K562 (cell line): ENCODE measurements around the gene USP32. TPM values are rescaled to one million over a fixed set of nuclear protein-coding genes. Genes with fewer than 3 reads are reported as not detected.
A peak's percentile ranks its signal among the peaks of the same experiment; 100 is the strongest.

Experiments
- ATAC-seq: fragments of 200-7000 bp; cut with Tn5 transposase; 3 replicates; pipeline ENCODE4 v1.9.1; 2020; ENCODE audit warnings: moderate library complexity
- BruUV-seq: library from RNA; stranded (reverse); fragments of 400-500 nt; replicated peaks from 2 replicates; lab custom pipeline; 2021; lab: Mats Ljungman, UMichigan
- CTCF ChIA-PET: fragments of 300-600 bp; formaldehyde crosslinking; extraction: SDS; loops from one replicate; lab custom pipeline; 2021; ENCODE audit warnings: low intra/inter-chr PET ratio; lab: Yijun Ruan, JAX
- POLR2A ChIA-PET: fragments of 300-600, 350-650 bp; sonication (Branson Sonifier 250); formaldehyde crosslinking; extraction: SDS; loops from one replicate; lab custom pipeline; 2021; ENCODE audit warnings: antibody characterized with exemption, inconsistent platforms; lab: Yijun Ruan, JAX
- DNase-seq, 4 experiments: peaks; one replicate each; pipeline versions ENCODE4 v3.0.0 to v3.0.0-alpha.2; 2011 to 2018; ENCODE audit warnings: low spot score in 3 of 4, mixed read lengths in 3 of 4; ENCODE audit errors: extremely low read depth in 1 of 4
- FAIRE-seq: peaks from 2 replicates; lab custom pipeline; 2011; peaks lifted over from hg19 to GRCh38; lab: Jason Lieb, UNC
- H2AFZ ChIP-seq: 2 replicates; pipeline ENCODE4 v1.6.0; 2011; ENCODE audit warnings: low read depth, low read length, control low read depth, inconsistent platforms
- H3K27ac ChIP-seq: fragments of 200-600 bp; 3 replicates; pipeline ENCODE4 v1.8.0; 2011; ENCODE audit warnings: low read depth, mild to moderate bottlenecking, control low read depth, inconsistent platforms, low read length, moderate library complexity, mixed read lengths; ENCODE audit errors: extremely low read depth
- H3K27me3 ChIP-seq, 2 experiments: fragments of 300-600 bp in 1 of 2; 2 replicates in 1 of 2; 3 replicates in 1 of 2; pipeline versions ENCODE4 v1.6.0 to v1.8.0; 2011; ENCODE audit warnings: inconsistent platforms in 2 of 2, low read length in 2 of 2, mild to moderate bottlenecking in 1 of 2, mixed read lengths in 1 of 2, moderate library complexity in 1 of 2; ENCODE audit not compliant: control insufficient read depth in 2 of 2, insufficient read depth in 2 of 2
- H3K36me3 ChIP-seq: fragments of 300-600 bp; 3 replicates; pipeline ENCODE4 v1.8.0; 2011; ENCODE audit warnings: mild to moderate bottlenecking, low read length, inconsistent platforms; ENCODE audit not compliant: control insufficient read depth, insufficient read depth
- H3K4me1 ChIP-seq, 2 experiments: fragments of 200-600 bp in 1 of 2; replicated peaks in 1 of 2; 2 replicates in 1 of 2; 3 replicates in 1 of 2; pipeline versions ENCODE4 v1.5.1 to v1.8.0; 2011; ENCODE audit warnings: inconsistent platforms in 2 of 2, low read length in 2 of 2, mild to moderate bottlenecking in 1 of 2, mixed read lengths in 1 of 2, moderate library complexity in 1 of 2; ENCODE audit not compliant: control insufficient read depth in 2 of 2, insufficient read depth in 2 of 2
- H3K4me2 ChIP-seq: 2 replicates; pipeline ENCODE4 v1.6.1; 2011; ENCODE audit warnings: low read length, control low read depth, inconsistent platforms, mixed read lengths; ENCODE audit not compliant: insufficient read depth
- H3K4me3 ChIP-seq: fragments of 200-600 bp; sonication (generic), shearing (Covaris generic); 2 replicates; pipeline ENCODE4 v1.5.1; 2016; ENCODE audit warnings: control low read depth, inconsistent platforms
- H3K79me2 ChIP-seq: fragments of 200-600 bp; 3 replicates; pipeline ENCODE4 v1.8.0; 2011; ENCODE audit warnings: low read length, inconsistent platforms; ENCODE audit not compliant: control insufficient read depth, insufficient read depth
- H3K9ac ChIP-seq, 2 experiments: 2 replicates each; pipeline versions ENCODE4 v1.6.0 to v1.6.1; 2011; ENCODE audit warnings: low read depth in 2 of 2, low read length in 2 of 2, control low read depth in 1 of 2, inconsistent platforms in 1 of 2, mild to moderate bottlenecking in 1 of 2, mixed read lengths in 1 of 2; ENCODE audit not compliant: insufficient read depth in 1 of 2
- H3K9me1 ChIP-seq: one replicate; pipeline ENCODE4 v1.6.0; 2011; ENCODE audit warnings: inconsistent platforms, mild to moderate bottlenecking, low read length, moderate library complexity; ENCODE audit not compliant: control insufficient read depth, insufficient read depth
- H3K9me3 ChIP-seq: replicated peaks from 2 replicates; pipeline ENCODE4 v1.5.1; 2011; ENCODE audit warnings: low read depth, low read length, inconsistent platforms; ENCODE audit not compliant: control insufficient read depth, insufficient read depth
- H4K20me1 ChIP-seq: replicated peaks from 2 replicates; pipeline ENCODE4 v1.6.1; 2011; ENCODE audit warnings: low read length, inconsistent platforms, mixed read lengths; ENCODE audit not compliant: control insufficient read depth, insufficient read depth
- PTRF ChIP-seq: fragments of 450-650 bp; IDR thresholded peaks from 2 replicates; pipeline ENCODE4 v1.6.1; 2016; ENCODE audit warnings: mild to moderate bottlenecking, missing genetic modification characterization, missing compliant biosample characterization
- ZNF121 ChIP-seq: sonication (generic); formaldehyde crosslinking; conservative IDR thresholded peaks from 2 replicates; pipeline ENCODE4 v1.8.0; 2022; ENCODE audit warnings: missing genetic modification reagents
- WGBS: fragments of 100-300 bp; shearing (Covaris generic); methylation state at CpG from one replicate; pipeline ENCODE4 v1.1.6; 2016; ENCODE audit warnings: low coverage, mixed read lengths; ENCODE audit not compliant: insufficient coverage; ENCODE audit errors: missing lambda C conversion rate; 5-methylcytosine and 5-hydroxymethylcytosine counted together
- in situ Hi-C: fragments of 300-500 bp; cut with MboI; formaldehyde crosslinking; loops from 4 replicates; pipeline ENCODE4 v1.15.0; 2018; ENCODE audit warnings: inconsistent platforms, mixed read lengths
- intact Hi-C: fragments of 100-400 bp; cut with micrococcal nuclease; formaldehyde crosslinking; loops from 2 replicates; pipeline ENCODE4 v1.14.2; 2022
- polyA plus RNA-seq, 8 experiments: library from polyadenylated mRNA; depleted of rRNA in 4 of 8; stranded (reverse) in 5 of 8; unstranded in 3 of 8; fragments of >200 nt; fragmentation: Nextera tagmentation in 2 of 8; fragmentation: Illumina TruSeq in 1 of 8; extraction: Ambion mirVana in 2 of 8; extraction: Trizol in 1 of 8; gene quantifications; 2 replicates each; pipeline versions ENCODE4 v1.2.1 to v1.2.3, GENCODE V29; 2011 to 2014; ENCODE audit warnings: inconsistent platforms in 1 of 8, missing spikeins in 1 of 8
- total RNA-seq, 7 experiments: library from RNA; depleted of rRNA in 6 of 7; stranded (reverse); fragments of >200 nt in 6 of 7; fragmentation: Illumina TruSeq in 2 of 7; extraction: Trizol in 2 of 7; gene quantifications; 2 replicates each; pipeline versions ENCODE4 v1.2.1 to v1.2.3, GENCODE V29; 2011 to 2021; ENCODE audit warnings: low replicate concordance in 1 of 7

Gene USP32
- total and polyA plus RNA-seq, 9 of the 15 experiments (the other 6 are each of a cell fraction or from before 2014, with no cell fraction given) = 18.0 to 69.3 (median 47.1) TPM

- POLR2A ChIA-PET = interaction anchor here (0.5 to 1.6 kb wide), 3 partner anchors 10 to 28 kb away, joined by 3 read pairs; no protein-coding TSS in a partner anchor
- no peaks in the 10 kb centered on the region for H3K9me3 ChIP-seq
- peaks cover 3% of the 10 kb centered on the region for H3K9me1 ChIP-seq
- no peak overlapping the region for H3K4me3 ChIP-seq
- BruUV-seq = no TSS peak
- H3K36me3 ChIP-seq = no peaks in the 10 kb centered on the region
- peaks cover 7% of the 10 kb centered on the region; the same call in 1 of the 2 replicates for H4K20me1 ChIP-seq
- H3K4me1 ChIP-seq = peaks cover 0 to 32% of the 10 kb centered on the region in 2 experiments; a peak in 3 of 5 replicates
- no peaks in the 10 kb centered on the region for H3K79me2 ChIP-seq
- TF ChIP-seq ZNF121 (CRISPR knock-in tag) (peak; percentile 33; the same call in 1 of the 2 replicates), PTRF (tag) (no peak)
- TF ChIP-seq, all 486 proteins: peak for 1
- in situ Hi-C loops = loop anchor here (10.0 kb wide), 1 partner anchor 279 kb away; the partner anchor contains the start of gene CHCT1
- H2AFZ ChIP-seq = no peak overlapping the region
- DNase-seq (no peak), ATAC-seq (no peak), FAIRE-seq (no peak)
- H3K27me3 ChIP-seq = peaks cover 38 to 68% of the 10 kb centered on the region in 2 experiments; a peak in 4 of 5 replicates
- intact Hi-C loops = loop anchor here (10.0 kb wide), 1 partner anchor 489 kb away; no protein-coding TSS in a partner anchor
- CTCF ChIA-PET = no interaction called here
- no peak overlapping the region for H3K9ac ChIP-seq
- 7% methylated on average over 2 of the region's 2 CpGs for WGBS
- no peak overlapping the region for H3K4me2 ChIP-seq
- no peak overlapping the region for H3K27ac ChIP-seq
Observed at GRCh38 chr17:60146206-60146605, 245.7 kb downstream of the USP32 start.
